Esophagus squamous epithelium (tissue), 5 donors: ENCODE data around the gene LRRC4C. TPM values are rescaled to one million over a fixed set of nuclear protein-coding genes. Genes with fewer than 3 reads are reported as not detected.

ENCODE experiments used
- DNase-seq: peaks from one replicate; lab custom pipeline; 2025; lab: John Stamatoyannopoulos, UW
- H3K27ac ChIP-seq, 4 donors: fragments of 200-600 bp; sonication (generic); one replicate each; pipeline ENCODE4 v1.5.1; 2016 to 2019; ENCODE audit warnings: mild to moderate bottlenecking in 1 of 4
- H3K27me3 ChIP-seq, 4 donors: fragments of 200-600 bp; sonication (generic); 1 replicate in 3 of 4; 2 replicates in 1 of 4; pipeline versions ENCODE4 v1.5.1 to v1.6.0; 2017 to 2021; ENCODE audit warnings: antibody characterized with exemption in 1 of 4
- H3K36me3 ChIP-seq, 3 donors: fragments of 200-600 bp; sonication (generic); one replicate each; pipeline ENCODE4 v1.5.1; 2016 to 2019
- H3K4me1 ChIP-seq, 3 donors: fragments of 200-600 bp; sonication (generic); one replicate each; pipeline ENCODE4 v1.5.1; 2017 to 2019
- H3K4me3 ChIP-seq, 4 donors: fragments of 200-600 bp; sonication (generic); 1 replicate in 3 of 4; 2 replicates in 1 of 4; pipeline ENCODE4 v1.5.1; 2016 to 2019; ENCODE audit warnings: mild to moderate bottlenecking in 2 of 4, moderate library complexity in 1 of 4
- H3K9me3 ChIP-seq, 3 donors: fragments of 200-600 bp; sonication (generic); one replicate each; pipeline ENCODE4 v1.5.1; 2016 to 2019
- CTCF ChIP-seq, 6 experiments: fragments of 450-650 bp in 4 of 6; fragments of 200-600 bp in 2 of 6; sonication (generic) in 2 of 6; IDR thresholded peaks; one replicate each; pipeline ENCODE4 v1.5.1; 2016 to 2019; ENCODE audit warnings: antibody characterized with exemption in 6 of 6, mild to moderate bottlenecking in 4 of 6, moderate library complexity in 4 of 6
- POLR2A ChIP-seq, 4 donors: fragments of 450-650 bp; IDR thresholded peaks; one replicate each; pipeline ENCODE4 v1.6.1; 2017; ENCODE audit warnings: antibody characterized with exemption in 4 of 4, mild to moderate bottlenecking in 4 of 4, moderate library complexity in 3 of 4
- WGBS, 2 donors: methylation state at CpG; one replicate each; pipeline ENCODE4 v1.1.5; 2018; 5-methylcytosine and 5-hydroxymethylcytosine counted together
- intact Hi-C: fragments of 100-400 bp; cut with DNase I; formaldehyde crosslinking; loops from one replicate; pipeline ENCODE4 v1.15.0; 2022
- total RNA-seq, 4 donors: library from RNA; depleted of rRNA; stranded (reverse); fragments of >200 nt; gene quantifications; one replicate each; pipeline ENCODE4 v1.1.0, GENCODE V29; 2016
- donor health status: DM: yes; HTN: yes; CAD: no.

LRRC4C gene
- total RNA-seq, 4 donors from 2014 or later: 0.09 to 0.38 (median 0.30) TPM; not detected in 1

DNA sequence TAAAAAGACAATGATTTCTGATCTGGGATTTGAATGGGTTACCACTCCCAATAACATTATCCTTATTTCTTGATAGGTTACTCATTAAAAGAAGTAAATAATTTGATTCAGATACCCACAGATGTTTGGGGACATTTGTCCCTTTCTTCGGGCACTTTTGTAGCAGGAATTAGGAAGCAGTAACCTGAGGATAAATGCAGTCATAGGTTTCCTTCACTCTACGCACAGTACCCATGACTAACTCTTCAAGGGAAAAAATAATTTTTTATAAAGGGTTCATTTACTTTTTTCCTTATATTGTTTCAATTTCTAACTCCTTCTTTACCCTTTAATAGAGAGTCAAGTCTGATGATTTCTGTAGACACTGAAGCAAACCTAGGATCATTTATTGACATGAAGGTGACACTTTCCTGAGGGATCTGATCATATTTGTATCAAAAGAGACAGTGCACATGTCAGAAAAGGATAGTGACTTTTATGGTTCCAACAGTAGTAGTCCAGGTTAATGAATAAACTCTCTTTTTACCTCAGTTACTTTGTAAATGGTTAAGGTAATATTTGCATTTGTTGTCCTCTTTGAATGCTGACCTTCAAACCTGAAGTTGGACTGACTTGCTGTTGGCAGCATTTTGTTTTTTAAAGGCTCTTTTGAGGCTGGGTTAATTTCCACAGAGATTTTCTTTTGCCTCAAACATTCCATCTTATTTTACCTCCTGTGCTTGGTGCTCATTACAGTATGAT, 1072.0 kb downstream of the LRRC4C start:
- Histone ChIP-seq H3K4me1 (no peaks in the 10 kb centered on the region), H3K9me3 (peaks cover 0 to 4% (median 0%) of the 10 kb centered on the region in 3 donors), H3K36me3 (no peaks in the 10 kb centered on the region), H3K27ac (no peak overlapping the region), H3K27me3 (no peaks in the 10 kb centered on the region), H3K4me3 (no peak overlapping the region)
- intact Hi-C loops: no loop called here
- no peak for TF ChIP-seq CTCF (IDR thresholded peaks at IDR 0.05)
- TF ChIP-seq POLR2A (IDR thresholded peaks at IDR 0.05): no peak
- WGBS, 2 donors: 76 to 82% methylated on average over 2 of the region's 2 CpGs
- DNase-seq: no peak

- H3K36me3 ChIP-seq: no peaks in the 10 kb centered on the region
Measured at GRCh38 chr11:40384991-40385390, 1074.5 kb downstream of the LRRC4C start.

GRCh38 chr11:40381481-40381880, 1078.0 kb downstream of the LRRC4C start:
- DNase-seq: no peak
- no peak overlapping the region for H3K4me3 ChIP-seq
- H3K4me1 ChIP-seq: no peaks in the 10 kb centered on the region
- no peak overlapping the region for H3K27ac ChIP-seq
- no peaks in the 10 kb centered on the region for H3K27me3 ChIP-seq
- intact Hi-C loops: no loop called here
- H3K36me3 ChIP-seq: no peaks in the 10 kb centered on the region
- TF ChIP-seq POLR2A (IDR thresholded peaks at IDR 0.05) (no peak), CTCF (IDR thresholded peaks at IDR 0.05) (no peak)
- H3K9me3 ChIP-seq: peaks cover 0 to 4% (median 0%) of the 10 kb centered on the region in 3 donors
- 64 to 81% methylated on average over 3 of the region's 3 CpGs for WGBS, 2 donors

More at GRCh38 chr11:40384991-40385390, 1074.5 kb downstream of the LRRC4C start:
- DNase-seq: no peak
- no peaks in the 10 kb centered on the region for H3K4me1 ChIP-seq
- H3K9me3 ChIP-seq: peaks cover 0 to 4% (median 0%) of the 10 kb centered on the region in 3 donors
- WGBS, 2 donors: 55 to 60% methylated on average over 1 of the region's 1 CpG
- no peak overlapping the region for H3K27ac ChIP-seq
- TF ChIP-seq POLR2A (IDR thresholded peaks at IDR 0.05) (no peak), CTCF (IDR thresholded peaks at IDR 0.05) (no peak)
- intact Hi-C loops: no loop called here
- no peaks in the 10 kb centered on the region for H3K27me3 ChIP-seq
- H3K4me3 ChIP-seq: no peak overlapping the region

GRCh38 chr11:40380835-40381234, 1078.6 kb downstream of the LRRC4C start:
- H3K4me1 ChIP-seq: no peaks in the 10 kb centered on the region
- peaks cover 0 to 4% (median 0%) of the 10 kb centered on the region in 3 donors for H3K9me3 ChIP-seq
- no peak overlapping the region for H3K4me3 ChIP-seq
- no peak for DNase-seq
- intact Hi-C loops: no loop called here
- TF ChIP-seq CTCF (IDR thresholded peaks at IDR 0.05) (no peak), POLR2A (IDR thresholded peaks at IDR 0.05) (no peak)
- H3K27me3 ChIP-seq: no peaks in the 10 kb centered on the region
- H3K36me3 ChIP-seq: no peaks in the 10 kb centered on the region
- H3K27ac ChIP-seq: no peak overlapping the region
- WGBS, 2 donors: 74 to 81% methylated on average over 5 of the region's 5 CpGs

- H3K4me3 ChIP-seq: no peak overlapping the region
- no peaks in the 10 kb centered on the region for H3K4me1 ChIP-seq
- 75 to 79% methylated on average over 3 of the region's 3 CpGs for WGBS, 2 donors
- H3K9me3 ChIP-seq: no peaks in the 10 kb centered on the region
- TF ChIP-seq POLR2A (IDR thresholded peaks at IDR 0.05) (no peak), CTCF (IDR thresholded peaks at IDR 0.05) (no peak)
- intact Hi-C loops: no loop called here
- no peak for DNase-seq
- H3K36me3 ChIP-seq: no peaks in the 10 kb centered on the region
- no peaks in the 10 kb centered on the region for H3K27me3 ChIP-seq
- no peak overlapping the region for H3K27ac ChIP-seq
Measured at GRCh38 chr11:40376331-40376730, 1083.1 kb downstream of the LRRC4C start.
